ENCODE results near the gene GPR153.

DNA sequence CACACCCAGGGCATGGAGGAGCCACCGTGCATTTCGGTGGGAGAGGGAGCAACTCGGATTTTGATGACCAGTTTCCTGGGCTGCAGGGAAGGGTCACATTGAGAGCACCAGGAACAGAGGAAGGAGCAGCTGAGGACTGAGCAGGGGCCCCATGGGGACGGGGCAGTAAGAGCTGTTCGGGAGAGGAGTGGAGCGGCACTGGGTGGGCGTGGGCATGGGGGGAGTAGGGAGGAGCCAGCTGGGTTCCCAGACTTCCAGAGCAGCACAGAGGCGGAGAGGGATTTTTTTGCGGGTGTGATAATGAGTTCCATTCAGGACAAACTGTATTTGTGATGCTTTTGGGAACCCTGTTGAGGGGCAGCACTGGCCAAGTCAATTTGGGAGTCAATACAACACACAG, 17.4 kb upstream of the GPR153 start:
- TF ChIP-seq POLR2A (IDR thresholded peaks at IDR 0.05) (no peak), EP300 (IDR thresholded peaks at IDR 0.05) (no peak), POLR2AphosphoS5 (IDR thresholded peaks at IDR 0.05) (no peak)
- TF ChIP-seq, protein P1, sequence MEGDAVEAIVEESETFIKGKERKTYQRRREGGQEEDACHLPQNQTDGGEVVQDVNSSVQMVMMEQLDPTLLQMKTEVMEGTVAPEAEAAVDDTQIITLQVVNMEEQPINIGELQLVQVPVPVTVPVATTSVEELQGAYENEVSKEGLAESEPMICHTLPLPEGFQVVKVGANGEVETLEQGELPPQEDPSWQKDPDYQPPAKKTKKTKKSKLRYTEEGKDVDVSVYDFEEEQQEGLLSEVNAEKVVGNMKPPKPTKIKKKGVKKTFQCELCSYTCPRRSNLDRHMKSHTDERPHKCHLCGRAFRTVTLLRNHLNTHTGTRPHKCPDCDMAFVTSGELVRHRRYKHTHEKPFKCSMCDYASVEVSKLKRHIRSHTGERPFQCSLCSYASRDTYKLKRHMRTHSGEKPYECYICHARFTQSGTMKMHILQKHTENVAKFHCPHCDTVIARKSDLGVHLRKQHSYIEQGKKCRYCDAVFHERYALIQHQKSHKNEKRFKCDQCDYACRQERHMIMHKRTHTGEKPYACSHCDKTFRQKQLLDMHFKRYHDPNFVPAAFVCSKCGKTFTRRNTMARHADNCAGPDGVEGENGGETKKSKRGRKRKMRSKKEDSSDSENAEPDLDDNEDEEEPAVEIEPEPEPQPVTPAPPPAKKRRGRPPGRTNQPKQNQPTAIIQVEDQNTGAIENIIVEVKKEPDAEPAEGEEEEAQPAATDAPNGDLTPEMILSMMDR (IDR thresholded peaks at IDR 0.05) = no peak

Measured in suprapubic skin (tissue), 4 donors.